Pancreas (tissue), 10 donors: ENCODE data around the gene CCDC158. TPM values are rescaled to one million over a fixed set of nuclear protein-coding genes. Genes with fewer than 3 reads are reported as not detected.
A peak's percentile ranks its signal among the peaks of the same experiment; 100 is the strongest.

Experiments used
- ATAC-seq, 4 donors: fragments of 200-7000 bp; cut with Tn5 transposase; one replicate each; pipeline versions ENCODE4 v1.8.0 to v1.9.1; 2020; ENCODE audit warnings: mild to moderate bottlenecking in 4 of 4, moderate library complexity in 4 of 4
- DNase-seq, 6 donors: peaks; one replicate each; pipeline ENCODE4 v3.0.0-alpha.2; 2020
- FAIRE-seq: peaks from 2 replicates; lab custom pipeline; 2012; peaks lifted over from hg19 to GRCh38; lab: Jason Lieb, UNC
- H3K27ac ChIP-seq, 4 donors: fragments of 200-600 bp; sonication (generic); 1 replicate in 3 of 4; 2 replicates in 1 of 4; pipeline versions ENCODE4 v1.5.0 to v1.8.0; 2020
- H3K27me3 ChIP-seq, 4 donors: fragments of 200-600 bp; one replicate each; pipeline ENCODE4 v1.8.0; 2021
- H3K36me3 ChIP-seq, 3 donors: fragments of 200-600 bp; sonication (generic) in 1 of 3; one replicate each; pipeline versions ENCODE4 v1.5.0 to v1.8.0; 2020 to 2021
- H3K4me1 ChIP-seq, 3 donors: fragments of 200-600 bp; one replicate each; pipeline ENCODE4 v1.8.0; 2021
- H3K4me3 ChIP-seq, 4 donors: fragments of 200-600 bp; sonication (generic) in 2 of 4; one replicate each; pipeline versions ENCODE4 v1.5.0 to v1.8.0; 2020 to 2021
- H3K9me3 ChIP-seq, 4 donors: fragments of 200-600 bp; one replicate each; pipeline ENCODE4 v1.8.0; 2021
- CTCF ChIP-seq, 4 donors: fragments of 200-600 bp; sonication (generic) in 3 of 4; IDR thresholded peaks; one replicate each; pipeline versions ENCODE4 v1.5.0 to v1.8.0; 2021; ENCODE audit warnings: antibody characterized with exemption in 4 of 4
- WGBS, 2 donors: extraction: QIAGEN DNeasy Blood & Tissue Kit; methylation state at CpG; one replicate each; pipeline ENCODE4 v1.1.7; 2013; 5-methylcytosine and 5-hydroxymethylcytosine counted together
- intact Hi-C, 3 donors: fragments of 100-400 bp; cut with DNase I; formaldehyde crosslinking; loops; one replicate each; pipeline versions ENCODE4 v1.11.1 to v1.14.2; 2022
- polyA plus RNA-seq, 2 donors: library from polyadenylated mRNA; stranded (reverse); fragments of 200-250 nt; gene quantifications; one replicate each; pipeline ENCODE4 v1.2.3, GENCODE V29; 2013
- total RNA-seq, 6 donors: library from RNA; stranded (reverse); fragmentation: NEBNext Ultra II Directional in 4 of 6; extraction: Animal tissue kit (Norgen Biotek cat#: 25700) in 4 of 6; gene quantifications; one replicate each; pipeline versions ENCODE4 v1.2.1 to v1.2.4, GENCODE V29; 2021 to 2023
- donor health status: healthy with polysubstance abuse.
- donor health status: DM: no; HTN: no; CAD: no; lungs with moderate emphysema.
- donor health status: DM: no; HTN: no; CAD: no.
- donor health status: control.
- donor health status: control.
- donor health status: Bipolar disorder and iron deficiency.
- donor health status: DM: yes; HTN: yes; CAD: no.
- donor health status: DM: no; HTN: no; CAD: no.
- donor health status: DM: no; HTN: no; CAD: no.
- donor health status: DM: yes; HTN: yes; CAD: no.

The CCDC158 gene
- total and polyA plus RNA-seq, 8 donors, result 0.19 to 0.94 (median 0.61) TPM

- intact Hi-C loops, result no loop called here
- Histone ChIP-seq H3K36me3 (no peaks in the 10 kb centered on the region), H3K27me3 (no peaks in the 10 kb centered on the region), H3K4me1 (peaks cover 4 to 23% (median 4%) of the 10 kb centered on the region in 3 donors), H3K4me3 (no peak overlapping the region), H3K27ac (peak overlapping the region in 1 of 4 donors; percentile 28), H3K9me3 (no peaks in the 10 kb centered on the region)
- 67 to 83% methylated on average over 1 of the region's 1 CpG for WGBS, 2 donors
- FAIRE-seq (no peak), ATAC-seq (peak in 3 of 4 donors; percentile 33 to 37 (median 36)), DNase-seq (no peak)
- no peak for TF ChIP-seq CTCF (IDR thresholded peaks at IDR 0.05)
These were observed 142.4 kb downstream of the CCDC158 start for GRCh38 chr4:76278583-76278982.

GRCh38 chr4:76277667-76278066, 143.3 kb downstream of the CCDC158 start:
- Histone ChIP-seq H3K36me3 (no peaks in the 10 kb centered on the region), H3K4me1 (peaks cover 4 to 23% (median 4%) of the 10 kb centered on the region in 3 donors), H3K27ac (no peak overlapping the region), H3K9me3 (no peaks in the 10 kb centered on the region), H3K4me3 (no peak overlapping the region), H3K27me3 (no peaks in the 10 kb centered on the region)
- no peak for TF ChIP-seq CTCF (IDR thresholded peaks at IDR 0.05)
- 84 to 92% methylated on average over 1 of the region's 1 CpG for WGBS, 2 donors
- no peak for DNase-seq
- intact Hi-C loops, result no loop called here
- FAIRE-seq, result no peak
- ATAC-seq, result peak in 2 of 4 donors; percentile 10 to 36

GRCh38 chr4:76276813-76277212, 144.1 kb downstream of the CCDC158 start:
- TF ChIP-seq CTCF (IDR thresholded peaks at IDR 0.05), result no peak
- no peak for ATAC-seq
- no peak for FAIRE-seq

GRCh38 chr4:76275486-76276124, 145.3 kb downstream of the CCDC158 start:
- no peak for TF ChIP-seq CTCF (IDR thresholded peaks at IDR 0.05)
- no peak overlapping the region for H3K4me3 ChIP-seq
- ATAC-seq, result peak in 2 of 4 donors; percentile 39 to 50
- intact Hi-C loops, result no loop called here
- no peak for FAIRE-seq
- H3K4me1 ChIP-seq, result peaks cover 0 to 14% (median 4%) of the 10 kb centered on the region in 3 donors
- H3K27me3 ChIP-seq, result no peaks in the 10 kb centered on the region
- H3K9me3 ChIP-seq, result no peaks in the 10 kb centered on the region
- WGBS, 2 donors, result 64 to 70% methylated on average over 3 of the region's 3 CpGs
- H3K36me3 ChIP-seq, result no peaks in the 10 kb centered on the region
- DNase-seq, result no peak
- H3K27ac ChIP-seq, result no peak overlapping the region

More at GRCh38 chr4:76276813-76277212, 144.1 kb downstream of the CCDC158 start:
- WGBS, 2 donors, result 92 to 94% methylated on average over 9 of the region's 9 CpGs
- Histone ChIP-seq H3K4me3 (no peak overlapping the region), H3K4me1 (peaks cover 4 to 23% (median 4%) of the 10 kb centered on the region in 3 donors), H3K27me3 (no peaks in the 10 kb centered on the region), H3K36me3 (no peaks in the 10 kb centered on the region), H3K9me3 (no peaks in the 10 kb centered on the region), H3K27ac (no peak overlapping the region)
- intact Hi-C loops, result no loop called here
- no peak for DNase-seq

- Histone ChIP-seq H3K27me3 (no peaks in the 10 kb centered on the region), H3K4me3 (no peak overlapping the region), H3K36me3 (no peaks in the 10 kb centered on the region), H3K27ac (no peak overlapping the region), H3K4me1 (peaks cover 0 to 4% (median 0%) of the 10 kb centered on the region in 3 donors), H3K9me3 (no peaks in the 10 kb centered on the region)
- no peak for TF ChIP-seq CTCF (IDR thresholded peaks at IDR 0.05)
- ATAC-seq, result no peak
- intact Hi-C loops, result no loop called here
- WGBS, 2 donors, result 71 to 88% methylated on average over 5 of the region's 5 CpGs
- no peak for DNase-seq
- no peak for FAIRE-seq
These were observed 147.9 kb downstream of the CCDC158 start for GRCh38 chr4:76272999-76273398.
